H9 (cell line): ENCODE data around the gene SECTM1. TPM values are rescaled to one million over a fixed set of nuclear protein-coding genes. Genes with fewer than 3 reads are reported as not detected.
A peak's percentile ranks its signal among the peaks of the same experiment; 100 is the strongest.

Experiments
- DNase-seq: peaks from one replicate; pipeline ENCODE4 v3.0.0-alpha.2; 2017
- H2AFZ ChIP-seq: one replicate; pipeline ENCODE4 v1.6.1; 2013; ENCODE audit warnings: mild to moderate bottlenecking, low read length, control low read depth, moderate library complexity
- H2AK5ac ChIP-seq: 2 replicates; pipeline ENCODE4 v1.6.1; 2013; ENCODE audit warnings: low read length, control low read depth, mixed read lengths; ENCODE audit not compliant: insufficient read length
- H2BK120ac ChIP-seq: one replicate; pipeline ENCODE4 v1.6.1; 2013; ENCODE audit warnings: low read depth, mild to moderate bottlenecking, low read length, control low read depth, inconsistent platforms; ENCODE audit not compliant: poor library complexity, severe bottlenecking
- H2BK12ac ChIP-seq: 2 replicates; pipeline ENCODE4 v1.6.1; 2013; ENCODE audit warnings: low read length, control low read depth, mixed read lengths, low read depth; ENCODE audit not compliant: insufficient read length
- H2BK15ac ChIP-seq: 2 replicates; pipeline ENCODE4 v1.6.1; 2013; ENCODE audit warnings: low read depth, low read length, control low read depth
- H2BK20ac ChIP-seq: one replicate; pipeline ENCODE4 v1.6.1; 2013; ENCODE audit warnings: low read depth, mild to moderate bottlenecking, low read length, control low read depth, inconsistent platforms; ENCODE audit not compliant: poor library complexity, severe bottlenecking
- H2BK5ac ChIP-seq: 2 replicates; pipeline ENCODE4 v1.6.1; 2013; ENCODE audit warnings: low read length, control low read depth, mixed read lengths; ENCODE audit not compliant: insufficient read length
- H3K14ac ChIP-seq: 2 replicates; pipeline ENCODE4 v1.6.1; 2013; ENCODE audit warnings: low read length, control low read depth; ENCODE audit not compliant: insufficient read depth
- H3K18ac ChIP-seq: 2 replicates; pipeline ENCODE4 v1.6.1; 2013; ENCODE audit warnings: low read depth, mild to moderate bottlenecking, mixed read lengths, low read length, control low read depth; ENCODE audit not compliant: insufficient read length
- H3K23ac ChIP-seq: 2 replicates; pipeline ENCODE4 v1.6.1; 2013; ENCODE audit warnings: low read length, control low read depth, mixed read lengths, low read depth; ENCODE audit not compliant: insufficient read length
- H3K23me2 ChIP-seq: 2 replicates; pipeline ENCODE4 v1.6.1; 2013; ENCODE audit warnings: low read depth, mild to moderate bottlenecking, mixed read lengths, low read length, control low read depth; ENCODE audit not compliant: insufficient read length, poor library complexity, severe bottlenecking
- H3K27ac ChIP-seq: 2 replicates; pipeline ENCODE4 v1.5.1; 2013; ENCODE audit warnings: low read length, control low read depth, mixed read lengths, low read depth; ENCODE audit not compliant: insufficient read length
- H3K27me3 ChIP-seq: 2 replicates; pipeline ENCODE4 v1.6.1; 2013; ENCODE audit warnings: low read length, control low read depth, inconsistent platforms; ENCODE audit not compliant: insufficient read depth
- H3K4ac ChIP-seq: 2 replicates; pipeline ENCODE4 v1.6.1; 2013; ENCODE audit warnings: low read depth, mild to moderate bottlenecking, control low read depth, inconsistent platforms, low read length, moderate library complexity
- H3K4me1 ChIP-seq: 2 replicates; pipeline ENCODE4 v1.6.1; 2013; ENCODE audit warnings: low read length, control low read depth, inconsistent platforms; ENCODE audit not compliant: insufficient read depth
- H3K4me2 ChIP-seq: 2 replicates; pipeline ENCODE4 v1.6.1; 2013; ENCODE audit warnings: low read length, control low read depth, mixed read lengths; ENCODE audit not compliant: insufficient read length, insufficient read depth
- H3K56ac ChIP-seq: 2 replicates; pipeline ENCODE4 v1.6.1; 2013; ENCODE audit warnings: low read depth, mild to moderate bottlenecking, mixed read lengths, low read length, control low read depth; ENCODE audit not compliant: insufficient read length
- H3K79me1 ChIP-seq: 2 replicates; pipeline ENCODE4 v1.6.1; 2013; ENCODE audit warnings: low read depth, mild to moderate bottlenecking, moderate library complexity, low read length, control low read depth, inconsistent platforms; ENCODE audit not compliant: insufficient read depth, poor library complexity, severe bottlenecking
- H3K79me2 ChIP-seq: 2 replicates; pipeline ENCODE4 v1.6.1; 2013; ENCODE audit warnings: low read length, control low read depth, inconsistent platforms; ENCODE audit not compliant: insufficient read depth
- H3K9ac ChIP-seq: 2 replicates; pipeline ENCODE4 v1.6.1; 2013; ENCODE audit warnings: low read length, control low read depth, mixed read lengths; ENCODE audit not compliant: insufficient read length; ENCODE audit errors: extremely low read depth
- H3K9me3 ChIP-seq: one replicate; pipeline ENCODE4 v1.6.1; 2013; ENCODE audit warnings: low read depth, low read length, inconsistent platforms; ENCODE audit not compliant: control insufficient read depth
- H3T11ph ChIP-seq: one replicate; pipeline ENCODE4 v1.6.1; 2013; ENCODE audit warnings: mild to moderate bottlenecking, low read length, control low read depth, inconsistent platforms
- H4K20me1 ChIP-seq: one replicate; pipeline ENCODE4 v1.6.1; 2013; ENCODE audit not compliant: control insufficient read depth, insufficient read length, insufficient read depth
- H4K5ac ChIP-seq: 2 replicates; pipeline ENCODE4 v1.6.1; 2013; ENCODE audit warnings: low read depth, mild to moderate bottlenecking, mixed read lengths, low read length, control low read depth; ENCODE audit not compliant: insufficient read length
- H4K8ac ChIP-seq: replicated peaks from 2 replicates; pipeline ENCODE4 v1.6.1; 2013; ENCODE audit warnings: low read length, control low read depth, mixed read lengths, low read depth; ENCODE audit not compliant: insufficient read length
- H4K91ac ChIP-seq: 2 replicates; pipeline ENCODE4 v1.6.1; 2013; ENCODE audit warnings: low read depth, mild to moderate bottlenecking, moderate library complexity, mixed read lengths, low read length, control low read depth; ENCODE audit not compliant: insufficient read length
- H3K27ac Mint-ChIP-seq, 3 experiments: 2 replicates in 2 of 3; 3 replicates in 1 of 3; pipeline ENCODE4 v1.8.0; 2020 to 2021; ENCODE audit warnings: mixed read lengths in 3 of 3, mild to moderate bottlenecking in 1 of 3, moderate library complexity in 1 of 3
- H3K27me3 Mint-ChIP-seq: 2 replicates; pipeline ENCODE4 v1.8.0; 2021; ENCODE audit warnings: low read depth, mild to moderate bottlenecking, moderate library complexity, mixed read lengths
- H3K36me3 Mint-ChIP-seq, 3 experiments: 2 replicates in 2 of 3; 3 replicates in 1 of 3; pipeline ENCODE4 v1.8.0; 2020 to 2021; ENCODE audit warnings: low read depth in 3 of 3, mixed read lengths in 3 of 3; ENCODE audit not compliant: insufficient read depth in 1 of 3
- H3K4me1 Mint-ChIP-seq, 2 experiments: 2 replicates each; pipeline ENCODE4 v1.8.0; 2020; ENCODE audit warnings: mixed read lengths in 2 of 2
- H3K4me3 Mint-ChIP-seq, 2 experiments: 2 replicates in 1 of 2; 3 replicates in 1 of 2; pipeline ENCODE4 v1.8.0; 2020 to 2021; ENCODE audit warnings: mild to moderate bottlenecking in 2 of 2, mixed read lengths in 2 of 2, moderate library complexity in 1 of 2
- H3K9me3 Mint-ChIP-seq, 2 experiments: 2 replicates in 1 of 2; 3 replicates in 1 of 2; pipeline ENCODE4 v1.8.0; 2020; ENCODE audit warnings: mild to moderate bottlenecking in 2 of 2, mixed read lengths in 2 of 2, moderate library complexity in 1 of 2
- CTCF ChIP-seq: fragments of 200-600 bp; sonication (generic); conservative IDR thresholded peaks from 3 replicates; pipeline ENCODE4 v1.8.0; 2021; ENCODE audit warnings: antibody characterized with exemption, mild to moderate bottlenecking
- WGBS: extraction: QIAGEN DNeasy Blood & Tissue Kit; methylation state at CpG from one replicate; pipeline ENCODE4 v1.1.7; 2013; ENCODE audit warnings: missing lambda C conversion rate, low lambda C conversion rate, mixed read lengths; ENCODE audit not compliant: insufficient read length; ENCODE audit errors: extremely low coverage; 5-methylcytosine and 5-hydroxymethylcytosine counted together
- total RNA-seq: library from RNA; stranded (reverse); gene quantifications from 2 replicates; pipeline ENCODE4 v1.2.1, GENCODE V29; 2021

Gene SECTM1
- total RNA-seq, 1 experiment from 2014 or later = 0.28 TPM

GRCh38 chr17:82320956-82321927 lies 12.3 kb downstream of the SECTM1 start:
- peak; percentile 93 for TF ChIP-seq CTCF
- no peaks in the 10 kb centered on the region; a peak in 1 of 7 replicates for H3K36me3 Mint-ChIP-seq
- H3K27ac Mint-ChIP-seq = no peak overlapping the region
- no peak overlapping the region for H2BK20ac ChIP-seq
- no peaks in the 10 kb centered on the region for H3K9me3 Mint-ChIP-seq
- DNase-seq = peak; percentile 75
- no peak overlapping the region for H4K91ac ChIP-seq
- no peaks in the 10 kb centered on the region for H3K9me3 ChIP-seq
- no peak overlapping the region for H3K4me2 ChIP-seq
- H3K4ac ChIP-seq = no peak overlapping the region
- peaks cover 15% of the 10 kb centered on the region for H3K27me3 Mint-ChIP-seq
- H3K14ac ChIP-seq = no peak overlapping the region
- no peak overlapping the region for H2BK120ac ChIP-seq
- no peak overlapping the region for H2BK12ac ChIP-seq
- no peaks in the 10 kb centered on the region for H3K4me1 ChIP-seq
- no peak overlapping the region for H2BK15ac ChIP-seq
- no peak overlapping the region for H3K56ac ChIP-seq
- no peak overlapping the region for H3K27ac ChIP-seq
- H2BK5ac ChIP-seq = no peak overlapping the region
- no peak overlapping the region for H3T11ph ChIP-seq
- H2AFZ ChIP-seq = no peak overlapping the region
- H3K4me3 Mint-ChIP-seq = no peak overlapping the region; a peak in 1 of 5 replicates
- no peaks in the 10 kb centered on the region for H3K79me1 ChIP-seq
- WGBS = no CpG with 5 or more reads among the region's 65 CpGs
- H4K5ac ChIP-seq = no peak overlapping the region
- H3K4me1 Mint-ChIP-seq = peaks cover 4 to 13% of the 10 kb centered on the region in 2 experiments
- no peak overlapping the region for H2AK5ac ChIP-seq
- H3K79me2 ChIP-seq = no peaks in the 10 kb centered on the region
- H4K20me1 ChIP-seq = peaks cover 6% of the 10 kb centered on the region
- no peak overlapping the region for H3K9ac ChIP-seq
- no peak overlapping the region for H3K18ac ChIP-seq
- H3K23ac ChIP-seq = no peak overlapping the region
- no peak overlapping the region for H4K8ac ChIP-seq
- no peaks in the 10 kb centered on the region for H3K23me2 ChIP-seq
- H3K27me3 ChIP-seq = no peaks in the 10 kb centered on the region
